ENCODE data around the gene HAVCR1.

- TF ChIP-seq, protein P1, sequence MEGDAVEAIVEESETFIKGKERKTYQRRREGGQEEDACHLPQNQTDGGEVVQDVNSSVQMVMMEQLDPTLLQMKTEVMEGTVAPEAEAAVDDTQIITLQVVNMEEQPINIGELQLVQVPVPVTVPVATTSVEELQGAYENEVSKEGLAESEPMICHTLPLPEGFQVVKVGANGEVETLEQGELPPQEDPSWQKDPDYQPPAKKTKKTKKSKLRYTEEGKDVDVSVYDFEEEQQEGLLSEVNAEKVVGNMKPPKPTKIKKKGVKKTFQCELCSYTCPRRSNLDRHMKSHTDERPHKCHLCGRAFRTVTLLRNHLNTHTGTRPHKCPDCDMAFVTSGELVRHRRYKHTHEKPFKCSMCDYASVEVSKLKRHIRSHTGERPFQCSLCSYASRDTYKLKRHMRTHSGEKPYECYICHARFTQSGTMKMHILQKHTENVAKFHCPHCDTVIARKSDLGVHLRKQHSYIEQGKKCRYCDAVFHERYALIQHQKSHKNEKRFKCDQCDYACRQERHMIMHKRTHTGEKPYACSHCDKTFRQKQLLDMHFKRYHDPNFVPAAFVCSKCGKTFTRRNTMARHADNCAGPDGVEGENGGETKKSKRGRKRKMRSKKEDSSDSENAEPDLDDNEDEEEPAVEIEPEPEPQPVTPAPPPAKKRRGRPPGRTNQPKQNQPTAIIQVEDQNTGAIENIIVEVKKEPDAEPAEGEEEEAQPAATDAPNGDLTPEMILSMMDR (IDR thresholded peaks at IDR 0.05 in 2 of 3, conservative IDR thresholded peaks at IDR 0.05 in 1 of 3; ENCODE audit: borderline replicate concordance in 1 of 3, insufficient read depth in 1 of 3, low read depth in 2 of 3, low read length in 2 of 3), result no peak
- TF ChIP-seq POLR2A (IDR thresholded peaks at IDR 0.05; ENCODE audit: borderline replicate concordance, extremely low read depth, insufficient read depth, insufficient read length) (no peak), EZH2 (IDR thresholded peaks at IDR 0.05) (no peak), RAD21 (IDR thresholded peaks at IDR 0.05; ENCODE audit: low read depth) (no peak), EGR1 (IDR thresholded peaks at IDR 0.05; ENCODE audit: low read depth) (no peak), EZH2phosphoT487 (IDR thresholded peaks at IDR 0.05; ENCODE audit: borderline replicate concordance) (no peak), MAX (IDR thresholded peaks at IDR 0.05) (no peak), ZNF274 (IDR thresholded peaks at IDR 0.05; ENCODE audit: low read depth, low read length) (no peak), POLR2AphosphoS5 (IDR thresholded peaks at IDR 0.05; ENCODE audit: low read depth, low read length) (no peak), ZFX (IDR thresholded peaks at IDR 0.05) (no peak)
- TF ChIP-seq, protein P2, sequence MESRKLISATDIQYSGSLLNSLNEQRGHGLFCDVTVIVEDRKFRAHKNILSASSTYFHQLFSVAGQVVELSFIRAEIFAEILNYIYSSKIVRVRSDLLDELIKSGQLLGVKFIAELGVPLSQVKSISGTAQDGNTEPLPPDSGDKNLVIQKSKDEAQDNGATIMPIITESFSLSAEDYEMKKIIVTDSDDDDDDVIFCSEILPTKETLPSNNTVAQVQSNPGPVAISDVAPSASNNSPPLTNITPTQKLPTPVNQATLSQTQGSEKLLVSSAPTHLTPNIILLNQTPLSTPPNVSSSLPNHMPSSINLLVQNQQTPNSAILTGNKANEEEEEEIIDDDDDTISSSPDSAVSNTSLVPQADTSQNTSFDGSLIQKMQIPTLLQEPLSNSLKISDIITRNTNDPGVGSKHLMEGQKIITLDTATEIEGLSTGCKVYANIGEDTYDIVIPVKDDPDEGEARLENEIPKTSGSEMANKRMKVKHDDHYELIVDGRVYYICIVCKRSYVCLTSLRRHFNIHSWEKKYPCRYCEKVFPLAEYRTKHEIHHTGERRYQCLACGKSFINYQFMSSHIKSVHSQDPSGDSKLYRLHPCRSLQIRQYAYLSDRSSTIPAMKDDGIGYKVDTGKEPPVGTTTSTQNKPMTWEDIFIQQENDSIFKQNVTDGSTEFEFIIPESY (IDR thresholded peaks at IDR 0.05; ENCODE audit: extremely low read depth, insufficient replicate concordance, low read length), result no peak
- TF ChIP-seq, protein P3, sequence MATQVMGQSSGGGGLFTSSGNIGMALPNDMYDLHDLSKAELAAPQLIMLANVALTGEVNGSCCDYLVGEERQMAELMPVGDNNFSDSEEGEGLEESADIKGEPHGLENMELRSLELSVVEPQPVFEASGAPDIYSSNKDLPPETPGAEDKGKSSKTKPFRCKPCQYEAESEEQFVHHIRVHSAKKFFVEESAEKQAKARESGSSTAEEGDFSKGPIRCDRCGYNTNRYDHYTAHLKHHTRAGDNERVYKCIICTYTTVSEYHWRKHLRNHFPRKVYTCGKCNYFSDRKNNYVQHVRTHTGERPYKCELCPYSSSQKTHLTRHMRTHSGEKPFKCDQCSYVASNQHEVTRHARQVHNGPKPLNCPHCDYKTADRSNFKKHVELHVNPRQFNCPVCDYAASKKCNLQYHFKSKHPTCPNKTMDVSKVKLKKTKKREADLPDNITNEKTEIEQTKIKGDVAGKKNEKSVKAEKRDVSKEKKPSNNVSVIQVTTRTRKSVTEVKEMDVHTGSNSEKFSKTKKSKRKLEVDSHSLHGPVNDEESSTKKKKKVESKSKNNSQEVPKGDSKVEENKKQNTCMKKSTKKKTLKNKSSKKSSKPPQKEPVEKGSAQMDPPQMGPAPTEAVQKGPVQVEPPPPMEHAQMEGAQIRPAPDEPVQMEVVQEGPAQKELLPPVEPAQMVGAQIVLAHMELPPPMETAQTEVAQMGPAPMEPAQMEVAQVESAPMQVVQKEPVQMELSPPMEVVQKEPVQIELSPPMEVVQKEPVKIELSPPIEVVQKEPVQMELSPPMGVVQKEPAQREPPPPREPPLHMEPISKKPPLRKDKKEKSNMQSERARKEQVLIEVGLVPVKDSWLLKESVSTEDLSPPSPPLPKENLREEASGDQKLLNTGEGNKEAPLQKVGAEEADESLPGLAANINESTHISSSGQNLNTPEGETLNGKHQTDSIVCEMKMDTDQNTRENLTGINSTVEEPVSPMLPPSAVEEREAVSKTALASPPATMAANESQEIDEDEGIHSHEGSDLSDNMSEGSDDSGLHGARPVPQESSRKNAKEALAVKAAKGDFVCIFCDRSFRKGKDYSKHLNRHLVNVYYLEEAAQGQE (IDR thresholded peaks at IDR 0.05; ENCODE audit: low read depth), result no peak
These were observed 74.9 kb downstream of the HAVCR1 start for GRCh38 chr5:156984064-156984463.
